ENCODE measurements around the gene QRICH2. TPM values are rescaled to one million over a fixed set of nuclear protein-coding genes. Genes with fewer than 3 reads are reported as not detected.

Gene QRICH2
- total and polyA plus RNA-seq, 4 donors: 0.56 to 6.1 (median 0.67) TPM

GRCh38 chr17:76327696-76328095 is 19.6 kb upstream of the QRICH2 start:
- no peak for DNase-seq (ENCODE audit: low spot score)
- 87% methylated on average over 6 of the region's 6 CpGs for WGBS
- Histone ChIP-seq H3K9ac (ENCODE audit: low read depth in 1 of 2, low read length in 2 of 2) (no peak overlapping the region), H3K27ac (ENCODE audit: low read depth in 1 of 2, low read length in 2 of 2) (no peak overlapping the region), H3K36me3 (ENCODE audit: control insufficient read depth in 4 of 4, insufficient read depth in 3 of 4, low read depth in 1 of 4, low read length in 3 of 4) (peaks cover 3 to 45% (median 34%) of the 10 kb centered on the region in 4 donors), H3K9me3 (ENCODE audit: control insufficient read depth in 4 of 4, low read length in 3 of 4) (no peaks in the 10 kb centered on the region), H3K27me3 (ENCODE audit: control insufficient read depth in 4 of 4, insufficient read depth in 4 of 4, low read length in 3 of 4) (no peaks in the 10 kb centered on the region), H3K4me3 (ENCODE audit: low read depth in 1 of 3, low read length in 3 of 3) (no peak overlapping the region), H3K4me1 (ENCODE audit: control insufficient read depth in 4 of 4, insufficient read depth in 4 of 4, low read length in 3 of 4) (peaks cover 0 to 6% (median 4%) of the 10 kb centered on the region in 4 donors)
- TF ChIP-seq RAD21 (IDR thresholded peaks at IDR 0.05) (no peak), MAX (IDR thresholded peaks at IDR 0.05) (no peak), FOXA1 (IDR thresholded peaks at IDR 0.05) (no peak), ZBTB33 (IDR thresholded peaks at IDR 0.05) (no peak), NR2F2 (IDR thresholded peaks at IDR 0.05) (no peak), FOXA2 (IDR thresholded peaks at IDR 0.05) (no peak)

GRCh38 chr17:76326306-76326705 is 18.2 kb upstream of the QRICH2 start:
- TF ChIP-seq REST (IDR thresholded peaks at IDR 0.05) (no peak), CTCF (IDR thresholded peaks at IDR 0.05; ENCODE audit: low read depth, low read length, missing input control) (no peak), FOXA2 (IDR thresholded peaks at IDR 0.05) (no peak), GABPA (IDR thresholded peaks at IDR 0.05 in 1 of 2, conservative IDR thresholded peaks at IDR 0.05 in 1 of 2) (no peak), ZBTB33 (IDR thresholded peaks at IDR 0.05) (no peak), YY1 (IDR thresholded peaks at IDR 0.05) (no peak), RXRA (IDR thresholded peaks at IDR 0.05) (no peak), HNF4G (IDR thresholded peaks at IDR 0.05) (no peak), NR2F2 (IDR thresholded peaks at IDR 0.05) (no peak)

More at GRCh38 chr17:76326306-76326705, 18.2 kb upstream of the QRICH2 start:
- Histone ChIP-seq H3K27me3 (ENCODE audit: control insufficient read depth in 4 of 4, insufficient read depth in 4 of 4, low read length in 3 of 4) (no peaks in the 10 kb centered on the region), H3K36me3 (ENCODE audit: control insufficient read depth in 4 of 4, insufficient read depth in 3 of 4, low read depth in 1 of 4, low read length in 3 of 4) (peaks cover 1 to 51% (median 38%) of the 10 kb centered on the region in 4 donors), H3K27ac (ENCODE audit: low read depth in 1 of 2, low read length in 2 of 2) (no peak overlapping the region), H3K4me3 (ENCODE audit: low read depth in 1 of 3, low read length in 3 of 3) (no peak overlapping the region), H3K9ac (ENCODE audit: low read depth in 1 of 2, low read length in 2 of 2) (no peak overlapping the region), H3K9me3 (ENCODE audit: control insufficient read depth in 4 of 4, low read length in 3 of 4) (no peaks in the 10 kb centered on the region), H3K4me1 (ENCODE audit: control insufficient read depth in 4 of 4, insufficient read depth in 4 of 4, low read length in 3 of 4) (no peaks in the 10 kb centered on the region)
- 91% methylated on average over 1 of the region's 1 CpG for WGBS
- DNase-seq (ENCODE audit: low spot score): no peak

Data from liver (tissue), 9 donors.